Embryonic facial prominence (tissue), 1 donor: ENCODE measurements around the gene KRTAP16-1.
"Not testable (repeated sequence)": the region's sequence is repeated elsewhere in the genome, so short reads cannot be mapped to it uniquely, and the experiment has no call there.

ENCODE experiments used
- DNase-seq: peaks from one replicate; pipeline ENCODE4 v3.0.0-alpha.2; 2016; ENCODE audit errors: extremely low spot score

The KRTAP16-1 gene

GRCh38 chr17:41301916-41302901 lies 6.9 kb downstream of the KRTAP16-1 start, which contains the start of gene KRTAP29-1:
Gene KRTAP29-1, minus strand, starts transcription at chr17:41302851. Its CDS starts 0 bp downstream, at chr17:41302851.
- no peak for DNase-seq

GRCh38 chr17:41301204-41301790 lies 7.8 kb downstream of the KRTAP16-1 start:
- DNase-seq: no peak

- no peak for DNase-seq
Observed at GRCh38 chr17:41298458-41299135, 10.5 kb downstream of the KRTAP16-1 start.

- peak; percentile 8 for DNase-seq
Observed at GRCh38 chr17:41296846-41297245, 12.3 kb downstream of the KRTAP16-1 start.

- no peak for DNase-seq
Observed at GRCh38 chr17:41294016-41294415, 15.1 kb downstream of the KRTAP16-1 start.

- DNase-seq: no peak
Observed at GRCh38 chr17:41287050-41287449, 22.1 kb downstream of the KRTAP16-1 start.

- no peak for DNase-seq
Observed at GRCh38 chr17:41284546-41284945, 24.6 kb downstream of the KRTAP16-1 start.

- DNase-seq: no peak
Observed at GRCh38 chr17:41284043-41284442, 25.1 kb downstream of the KRTAP16-1 start.

GRCh38 chr17:41278176-41278955 lies 30.7 kb downstream of the KRTAP16-1 start:
- DNase-seq: no peak

- DNase-seq: not testable (repeated sequence)
Observed at GRCh38 chr17:41275648-41276190, 33.4 kb downstream of the KRTAP16-1 start, which contains the start of gene KRTAP9-7. Gene KRTAP9-7, plus strand, starts transcription at chr17:41275698. Its CDS starts 0 bp downstream, at chr17:41275698.

GRCh38 chr17:41271858-41272257 lies 37.3 kb downstream of the KRTAP16-1 start:
- no peak for DNase-seq

- not testable (repeated sequence) for DNase-seq
Observed at GRCh38 chr17:41271323-41271722, 37.8 kb downstream of the KRTAP16-1 start.

- no peak for DNase-seq
Observed at GRCh38 chr17:41267711-41268110, 41.4 kb downstream of the KRTAP16-1 start.

- DNase-seq: no peak
Observed at GRCh38 chr17:41265078-41265477, 44.0 kb downstream of the KRTAP16-1 start, which contains the start of gene KRTAP9-6. Gene KRTAP9-6, plus strand, starts transcription at chr17:41265378. Its CDS starts 0 bp downstream, at chr17:41265378.

- DNase-seq: no peak
Observed at GRCh38 chr17:41264599-41264998, 44.5 kb downstream of the KRTAP16-1 start.

GRCh38 chr17:41263212-41263611 lies 45.9 kb downstream of the KRTAP16-1 start:
- no peak for DNase-seq

- no peak for DNase-seq
Observed at GRCh38 chr17:41258406-41258805, 50.7 kb downstream of the KRTAP16-1 start.
